Loucy (cell line): ENCODE measurements around the gene TAC4.

Source experiments
- H2AFZ ChIP-seq: fragments of 200-600 bp; sonication (generic); 2 replicates; pipeline ENCODE4 v1.6.0; 2016; ENCODE audit warnings: antibody characterized with exemption, mild to moderate bottlenecking, low read length, moderate library complexity
- H3F3A ChIP-seq: fragments of 200-600 bp; 2 replicates; pipeline ENCODE4 v1.6.0; 2016; ENCODE audit warnings: antibody characterized with exemption, low read depth, mild to moderate bottlenecking
- H3K27me3 ChIP-seq: fragments of 200-600 bp; sonication (generic); 2 replicates; pipeline ENCODE4 v1.6.1; 2014; ENCODE audit warnings: low read length, mild to moderate bottlenecking; ENCODE audit not compliant: insufficient read depth, poor library complexity, severe bottlenecking
- H3K36me3 ChIP-seq: fragments of 200-600 bp; sonication (generic); 2 replicates; pipeline ENCODE4 v1.6.1; 2016; ENCODE audit warnings: low read length; ENCODE audit not compliant: insufficient read depth
- H3K4me1 ChIP-seq: fragments of 200-600 bp; sonication (generic); 2 replicates; pipeline ENCODE4 v1.5.1; 2014; ENCODE audit warnings: low read length, mild to moderate bottlenecking; ENCODE audit not compliant: insufficient read depth, poor library complexity, severe bottlenecking
- H3K4me2 ChIP-seq: fragments of 200-600 bp; sonication (generic); 2 replicates; pipeline ENCODE4 v1.6.0; 2014; ENCODE audit warnings: antibody characterized with exemption, low read length, low read depth, mild to moderate bottlenecking; ENCODE audit not compliant: poor library complexity, severe bottlenecking
- H3K4me3 ChIP-seq: fragments of 200-600 bp; sonication (generic); 2 replicates; pipeline ENCODE4 v1.5.1; 2014; ENCODE audit warnings: low read length, mild to moderate bottlenecking, mixed read lengths; ENCODE audit not compliant: poor library complexity, severe bottlenecking
- H3K79me2 ChIP-seq: fragments of 200-600 bp; sonication (generic); 2 replicates; pipeline ENCODE4 v1.6.1; 2014; ENCODE audit warnings: low read length; ENCODE audit not compliant: insufficient read depth
- H3K9ac ChIP-seq: fragments of 200-600 bp; sonication (generic); 2 replicates; pipeline ENCODE4 v1.6.0; 2014; ENCODE audit warnings: mild to moderate bottlenecking, low read depth, low read length, moderate library complexity; ENCODE audit not compliant: poor library complexity, severe bottlenecking
- H3K9me2 ChIP-seq: fragments of 200-600 bp; sonication (generic); replicated peaks from 2 replicates; pipeline ENCODE4 v1.6.1; 2016; ENCODE audit warnings: low read depth, low read length, mixed read lengths
- H3K9me3 ChIP-seq: fragments of 200-600 bp; sonication (generic); 2 replicates; pipeline ENCODE4 v1.6.1; 2014; ENCODE audit warnings: mild to moderate bottlenecking, antibody characterized with exemption, low read length, low read depth; ENCODE audit not compliant: insufficient read depth
- H4K20me1 ChIP-seq: fragments of 200-600 bp; sonication (generic); 2 replicates; pipeline ENCODE4 v1.6.0; 2014; ENCODE audit warnings: antibody characterized with exemption, low read length, mild to moderate bottlenecking; ENCODE audit not compliant: insufficient read depth, poor library complexity, severe bottlenecking
- EZH2phosphoT487 ChIP-seq: fragments of 200-600 bp; IDR thresholded peaks from 2 replicates; pipeline ENCODE4 v1.6.1; 2018; ENCODE audit warnings: antibody characterized with exemption, mild to moderate bottlenecking, moderate library complexity, borderline replicate concordance
- TF ChIP-seq, protein P1 (sequence below): fragments of 200-600 bp; sonication (generic); conservative IDR thresholded peaks from 2 replicates; pipeline ENCODE4 v1.5.1; 2014; ENCODE audit warnings: mild to moderate bottlenecking, antibody characterized with exemption, low read length

Gene TAC4

DNA sequence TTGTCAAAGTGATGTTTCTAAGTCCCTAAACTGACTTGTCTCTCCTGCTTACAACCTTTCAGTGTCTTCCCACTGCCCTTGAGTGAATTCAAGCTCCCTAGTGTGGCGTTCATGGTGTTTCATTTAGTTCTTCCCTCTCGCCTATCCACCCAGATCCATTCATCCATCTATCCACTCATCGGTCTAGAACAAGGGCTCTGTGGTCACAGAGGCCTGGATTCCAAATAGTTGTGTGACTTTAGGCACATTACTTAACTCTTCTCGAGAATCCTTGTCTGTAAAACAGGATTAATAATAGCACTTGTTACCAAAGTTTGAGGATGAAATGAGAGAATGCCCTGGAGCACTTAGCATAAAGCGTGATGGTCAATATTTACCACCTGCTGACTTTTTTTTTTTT lies 870 bp upstream of the TAC4 start:
- Histone ChIP-seq H3K27me3 (no peaks in the 10 kb centered on the region), H3K9me3 (no peaks in the 10 kb centered on the region), H3K9ac (no peak overlapping the region), H3K4me3 (no peak overlapping the region), H3K36me3 (no peaks in the 10 kb centered on the region), H3K9me2 (no peaks in the 10 kb centered on the region), H4K20me1 (no peaks in the 10 kb centered on the region), H3K4me1 (peaks cover 33% of the 10 kb centered on the region), H2AFZ (no peak overlapping the region), H3K79me2 (no peaks in the 10 kb centered on the region), H3F3A (no peaks in the 10 kb centered on the region; the same call in 1 of the 2 replicates), H3K4me2 (no peak overlapping the region)
- TF ChIP-seq EZH2phosphoT487 = no peak
- TF ChIP-seq, protein P1, sequence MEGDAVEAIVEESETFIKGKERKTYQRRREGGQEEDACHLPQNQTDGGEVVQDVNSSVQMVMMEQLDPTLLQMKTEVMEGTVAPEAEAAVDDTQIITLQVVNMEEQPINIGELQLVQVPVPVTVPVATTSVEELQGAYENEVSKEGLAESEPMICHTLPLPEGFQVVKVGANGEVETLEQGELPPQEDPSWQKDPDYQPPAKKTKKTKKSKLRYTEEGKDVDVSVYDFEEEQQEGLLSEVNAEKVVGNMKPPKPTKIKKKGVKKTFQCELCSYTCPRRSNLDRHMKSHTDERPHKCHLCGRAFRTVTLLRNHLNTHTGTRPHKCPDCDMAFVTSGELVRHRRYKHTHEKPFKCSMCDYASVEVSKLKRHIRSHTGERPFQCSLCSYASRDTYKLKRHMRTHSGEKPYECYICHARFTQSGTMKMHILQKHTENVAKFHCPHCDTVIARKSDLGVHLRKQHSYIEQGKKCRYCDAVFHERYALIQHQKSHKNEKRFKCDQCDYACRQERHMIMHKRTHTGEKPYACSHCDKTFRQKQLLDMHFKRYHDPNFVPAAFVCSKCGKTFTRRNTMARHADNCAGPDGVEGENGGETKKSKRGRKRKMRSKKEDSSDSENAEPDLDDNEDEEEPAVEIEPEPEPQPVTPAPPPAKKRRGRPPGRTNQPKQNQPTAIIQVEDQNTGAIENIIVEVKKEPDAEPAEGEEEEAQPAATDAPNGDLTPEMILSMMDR = no peak

DNA sequence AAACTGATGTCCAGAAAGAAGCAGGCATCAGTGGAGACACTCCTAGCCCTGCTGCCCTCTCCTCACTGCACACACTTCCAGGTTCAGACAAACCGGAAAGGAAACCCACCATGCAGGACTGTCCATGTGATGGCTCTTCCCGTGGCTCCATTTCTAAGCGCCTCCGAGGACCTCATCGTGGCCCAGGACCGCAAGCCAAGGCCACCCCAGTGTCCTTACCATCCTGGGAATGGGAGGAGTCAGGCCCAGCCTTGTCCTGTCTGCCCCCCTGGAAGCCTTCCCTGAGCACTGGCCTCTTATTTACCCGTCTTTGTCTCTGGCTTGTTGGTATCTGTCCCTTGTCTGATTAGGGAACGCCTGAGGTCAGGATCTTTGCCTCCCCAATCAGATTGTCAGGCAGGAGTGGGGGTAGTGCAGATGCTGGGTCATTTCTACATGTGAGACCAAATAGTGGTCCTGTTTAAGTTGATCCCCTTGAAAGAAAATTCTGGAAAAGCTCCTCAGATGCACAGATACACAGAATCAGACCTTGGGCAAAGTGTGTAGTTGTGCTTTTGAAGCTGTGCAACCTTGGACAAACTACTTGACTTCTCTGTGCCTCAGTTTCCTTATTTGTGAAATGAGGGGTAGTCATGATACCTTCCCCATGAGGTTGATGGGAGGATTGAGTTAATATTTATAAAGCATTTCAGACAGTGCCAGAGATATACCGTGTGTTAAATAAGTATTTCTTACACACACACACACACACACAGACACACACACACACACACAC lies 744 bp downstream of the TAC4 start:
- TF ChIP-seq, protein P1 = no peak
- no peak for TF ChIP-seq EZH2phosphoT487
- Histone ChIP-seq H3K4me1 (peaks cover 33% of the 10 kb centered on the region), H3K4me2 (no peak overlapping the region), H3K4me3 (no peak overlapping the region), H3F3A (no peaks in the 10 kb centered on the region; the same call in 1 of the 2 replicates), H2AFZ (no peak overlapping the region), H3K79me2 (no peaks in the 10 kb centered on the region), H3K9me2 (no peaks in the 10 kb centered on the region), H3K27me3 (no peaks in the 10 kb centered on the region), H3K9me3 (no peaks in the 10 kb centered on the region), H3K9ac (no peak overlapping the region), H4K20me1 (no peaks in the 10 kb centered on the region), H3K36me3 (no peaks in the 10 kb centered on the region)

DNA sequence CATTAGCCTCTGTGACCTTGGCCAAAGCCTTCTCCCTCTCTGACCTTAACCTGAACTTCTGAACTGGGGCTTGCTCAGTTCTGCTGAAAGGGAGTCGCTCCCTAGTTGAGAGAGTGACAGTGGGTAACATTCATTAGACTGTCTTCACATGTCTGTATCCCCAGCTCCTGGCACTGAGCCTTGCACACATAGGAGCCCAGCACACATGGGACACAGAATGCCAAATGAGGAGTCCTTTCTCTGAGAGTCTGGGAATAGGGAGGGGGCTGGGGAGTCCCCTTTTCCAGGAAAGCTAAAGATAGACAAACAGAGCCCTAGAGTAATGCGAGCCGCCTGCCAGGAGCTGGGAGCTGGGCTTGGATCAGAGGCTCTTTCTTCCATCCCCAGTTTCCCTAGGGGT lies 2.5 kb downstream of the TAC4 start:
- Histone ChIP-seq H3K4me3 (no peak overlapping the region), H3F3A (no peaks in the 10 kb centered on the region; the same call in 1 of the 2 replicates), H3K9ac (peak overlapping the region; percentile 18), H3K27me3 (no peaks in the 10 kb centered on the region), H3K9me2 (no peaks in the 10 kb centered on the region), H2AFZ (no peak overlapping the region), H3K36me3 (no peaks in the 10 kb centered on the region), H3K4me2 (no peak overlapping the region), H4K20me1 (no peaks in the 10 kb centered on the region), H3K4me1 (peaks cover 24% of the 10 kb centered on the region), H3K79me2 (no peaks in the 10 kb centered on the region), H3K9me3 (no peaks in the 10 kb centered on the region)
- TF ChIP-seq, protein P1 = no peak
- no peak for TF ChIP-seq EZH2phosphoT487
